ENCODE data around the gene ARHGAP45. TPM values are rescaled to one million over a fixed set of nuclear protein-coding genes. Genes with fewer than 3 reads are reported as not detected.
"Not testable (repeated sequence)": the region's sequence is repeated elsewhere in the genome, so short reads cannot be mapped to it uniquely, and the experiment has no call there.

The ARHGAP45 gene
- total RNA-seq, 1 donor from 2014 or later = 5.1 TPM

DNA sequence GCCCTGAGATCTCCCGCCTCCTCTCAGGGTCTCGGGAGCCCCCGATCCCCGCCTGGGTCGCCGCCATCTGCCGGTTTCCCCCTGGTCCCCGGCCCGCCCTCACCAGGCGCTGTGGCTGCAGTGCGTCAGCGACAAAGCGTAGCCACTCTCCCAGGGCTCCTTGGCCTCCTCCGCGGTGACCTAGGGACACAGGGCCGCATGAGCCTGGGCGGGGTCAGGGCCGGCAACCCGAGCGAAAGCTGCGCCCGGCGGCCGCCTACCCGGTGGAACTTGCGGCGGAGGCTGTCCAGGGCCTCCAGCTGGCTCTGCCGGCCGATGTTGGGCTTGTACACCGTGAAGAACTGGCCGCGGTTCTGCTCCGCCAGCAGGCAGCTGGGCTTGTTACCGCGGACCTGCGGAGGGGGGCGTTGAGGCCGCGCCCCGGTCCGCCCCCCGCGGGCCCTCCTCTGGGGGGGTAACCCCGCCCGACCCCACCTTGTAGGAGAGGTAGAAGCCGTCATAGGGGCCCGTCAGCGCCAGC is 42.1 kb downstream of the ARHGAP45 start:
- DNase-seq (no peak), ATAC-seq (ENCODE audit: poor library complexity) (no peak)
- intact Hi-C loops (cut with DNase I) = no loop called here

GRCh38 chr19:1109697-1110671 is 43.0 kb downstream of the ARHGAP45 start:
- intact Hi-C loops (cut with DNase I) = loop anchor here (5.0 kb wide), 1 partner anchor 82 kb away; no protein-coding TSS in a partner anchor
- ATAC-seq (ENCODE audit: poor library complexity) (no peak), DNase-seq (no peak)

DNA sequence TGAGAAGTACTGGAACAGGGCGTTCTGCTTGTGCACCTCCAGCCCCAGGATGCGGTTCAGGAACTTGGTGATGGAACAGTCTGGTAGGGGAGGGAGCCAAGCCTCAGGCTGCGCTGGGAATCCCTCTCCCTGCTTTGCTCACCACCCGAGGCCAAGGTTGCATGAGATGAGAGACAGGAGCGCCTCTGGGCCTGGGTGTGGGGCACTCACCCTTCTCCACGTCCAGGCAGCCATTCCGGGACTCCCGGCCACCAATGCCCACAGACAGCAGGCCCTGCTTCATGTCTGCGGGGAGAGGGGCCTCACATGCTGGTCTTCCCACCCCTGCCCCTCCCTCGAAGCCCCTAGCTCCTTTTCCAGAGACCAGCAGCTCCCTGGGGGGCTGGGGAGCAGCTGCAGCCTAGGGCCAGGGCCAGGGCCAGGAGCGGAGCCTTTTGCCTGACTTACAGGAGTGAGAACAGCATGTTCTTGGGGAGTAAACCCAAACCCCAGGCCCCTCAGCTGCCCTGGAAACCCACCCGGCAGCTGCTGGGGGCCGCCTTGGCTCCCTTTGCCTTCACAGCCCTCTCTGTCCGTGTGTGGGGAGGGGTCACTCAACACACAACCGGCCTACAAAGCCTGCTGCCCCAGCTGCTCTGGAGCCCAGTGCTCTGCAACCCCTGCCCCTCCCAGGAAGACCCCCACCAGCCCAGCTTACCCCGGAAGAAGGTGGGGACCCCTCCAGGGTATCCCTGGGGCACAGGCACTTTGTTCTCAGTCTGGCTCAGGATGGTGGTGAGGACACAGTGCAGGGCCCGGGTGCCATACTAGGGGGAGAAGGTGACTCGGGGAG is 44.1 kb downstream of the ARHGAP45 start:
- intact Hi-C loops (cut with DNase I) = loop anchor here (5.0 kb wide), 1 partner anchor 81 kb away; no protein-coding TSS in a partner anchor
- ATAC-seq (ENCODE audit: poor library complexity) (no peak), DNase-seq (no peak)

DNA sequence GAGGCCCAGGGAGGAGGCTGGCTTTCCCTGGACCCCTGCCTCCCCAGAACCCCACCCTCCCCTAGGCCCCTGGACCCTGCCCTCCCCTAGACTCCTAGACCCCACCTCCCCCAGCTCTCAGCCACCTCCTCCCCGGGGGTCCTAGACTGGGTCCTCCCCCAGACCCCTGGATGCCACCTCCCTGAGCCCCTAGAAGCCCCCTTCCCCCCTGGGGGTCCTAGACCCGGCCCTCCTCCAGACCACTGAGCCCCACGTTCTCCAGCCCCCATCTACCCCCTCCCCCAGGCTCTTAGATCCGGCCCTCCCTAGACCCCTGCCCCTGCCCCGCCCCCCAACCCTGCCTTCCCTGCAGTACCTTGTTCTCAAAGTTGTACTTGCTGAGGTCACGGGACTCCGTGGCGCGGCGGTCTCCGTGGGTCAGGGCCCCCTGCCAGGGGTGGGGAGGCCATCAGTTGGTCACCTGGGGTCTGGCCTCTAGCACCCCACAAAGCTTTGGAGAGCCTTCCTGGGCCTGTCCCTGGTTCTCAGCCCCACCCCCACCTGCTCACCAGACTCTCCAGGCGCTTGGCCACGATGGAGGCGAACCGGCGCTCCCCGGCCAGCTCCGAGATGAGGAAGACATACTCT is 44.8 kb downstream of the ARHGAP45 start:
- intact Hi-C loops (cut with DNase I) = loop anchor here (5.0 kb wide), 1 partner anchor 81 kb away; no protein-coding TSS in a partner anchor
- ATAC-seq (ENCODE audit: poor library complexity) (no peak), DNase-seq (no peak)

DNA sequence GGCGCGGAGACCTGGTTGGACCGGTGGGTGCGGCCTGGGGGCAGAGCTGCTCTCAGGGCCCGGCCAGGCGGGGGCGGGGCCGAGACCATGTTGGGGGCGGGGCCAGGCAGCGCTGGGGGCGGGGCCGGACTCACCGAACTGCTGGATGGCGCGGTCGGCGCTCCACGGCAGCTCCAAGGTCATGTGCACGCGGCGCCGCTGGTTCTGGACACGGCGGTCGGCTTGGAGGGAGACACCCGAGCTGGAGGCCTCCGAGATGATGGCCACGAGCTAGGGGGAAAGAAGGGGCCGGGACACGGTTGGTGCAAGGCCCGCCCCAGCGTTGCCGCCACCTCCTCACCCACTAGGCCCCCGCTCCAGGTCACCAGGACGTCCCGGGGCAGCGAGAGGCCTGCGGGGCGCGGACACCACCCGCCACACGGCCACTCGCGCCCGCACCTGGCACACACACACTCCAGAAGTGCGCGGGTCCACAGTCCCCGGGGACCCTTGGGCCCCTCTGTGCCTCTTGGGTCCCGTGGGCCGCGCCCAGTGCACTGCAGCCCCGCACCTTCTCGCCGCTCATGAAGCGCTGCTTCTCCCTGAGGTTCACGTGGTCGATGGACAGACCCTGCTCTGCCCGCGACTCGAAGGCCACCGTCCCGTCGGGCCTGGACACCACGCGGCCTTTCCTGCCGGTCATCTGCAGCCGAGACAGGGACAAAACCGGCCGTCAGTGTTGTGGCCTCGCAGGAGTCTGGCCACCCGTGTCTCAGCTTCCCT is 45.5 kb downstream of the ARHGAP45 start:
- peak; percentile 48 for ATAC-seq (ENCODE audit: poor library complexity)
- intact Hi-C loops (cut with DNase I) = loop anchor here (5.0 kb wide), 1 partner anchor 80 kb away; no protein-coding TSS in a partner anchor
- no peak for DNase-seq

DNA sequence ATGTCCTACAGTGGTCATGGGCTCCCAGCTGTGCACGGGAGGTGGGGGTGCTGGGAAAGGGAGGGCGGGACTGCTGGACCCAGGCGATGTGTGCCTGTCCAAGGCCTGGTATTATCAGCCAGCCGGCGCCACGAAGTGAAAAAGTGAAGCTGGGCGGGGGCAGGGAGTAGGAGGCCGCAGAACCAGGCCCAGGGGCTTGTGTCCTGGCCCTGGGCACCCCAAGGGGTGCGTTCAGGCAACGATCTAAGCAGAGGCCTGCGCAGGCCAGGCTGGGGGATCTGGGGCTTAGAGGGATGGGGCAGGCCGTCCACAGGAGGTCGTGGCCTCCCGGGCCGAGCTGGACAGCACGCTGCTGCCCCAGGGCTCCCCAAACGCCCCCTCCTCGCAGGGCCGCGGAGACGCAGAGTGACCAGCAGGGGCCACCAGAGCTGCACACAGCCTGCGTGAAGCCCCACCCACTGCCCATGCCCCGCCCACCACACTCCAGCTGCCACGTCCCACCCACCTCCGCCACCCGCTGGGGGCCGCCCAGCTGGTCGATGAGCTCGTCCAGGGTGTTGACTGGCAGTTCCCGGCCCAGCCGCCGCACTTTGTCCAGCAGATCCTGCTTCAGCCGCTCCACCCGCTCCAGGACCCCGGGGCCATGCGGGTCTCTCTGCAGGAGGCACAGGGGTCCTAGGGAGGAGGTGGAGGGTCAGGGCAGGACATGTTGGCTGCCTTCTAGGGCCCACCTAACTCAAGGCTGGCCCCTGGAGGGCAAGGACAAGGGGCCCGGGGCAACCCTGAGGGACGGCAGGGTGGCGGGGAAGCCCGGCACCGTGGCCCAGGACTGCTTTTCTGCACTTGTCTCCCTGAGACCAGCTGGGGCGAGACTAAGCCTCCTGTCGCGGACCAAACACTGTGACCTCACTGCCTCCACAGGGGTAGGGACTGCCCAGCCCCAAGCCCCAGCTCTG is 46.3 kb downstream of the ARHGAP45 start:
- DNase-seq (peak; percentile 98), ATAC-seq (ENCODE audit: poor library complexity) (peak; percentile 91)
- intact Hi-C loops (cut with DNase I) = loop anchor here (5.0 kb wide), 1 partner anchor 79 kb away; no protein-coding TSS in a partner anchor

GRCh38 chr19:1113986-1114483 is 47.1 kb downstream of the ARHGAP45 start:
- no peak for DNase-seq
- intact Hi-C loops (cut with DNase I) = loop anchor here (5.0 kb wide), 1 partner anchor 78 kb away; no protein-coding TSS in a partner anchor

GRCh38 chr19:1114728-1115127 is 47.8 kb downstream of the ARHGAP45 start:
- intact Hi-C loops (cut with DNase I) = loop anchor here (5.0 kb wide), 1 partner anchor 78 kb away; no protein-coding TSS in a partner anchor
- not testable (repeated sequence) for DNase-seq; ATAC-seq (ENCODE audit: poor library complexity)

More at GRCh38 chr19:1113986-1114483, 47.1 kb downstream of the ARHGAP45 start:
- no peak for ATAC-seq (ENCODE audit: poor library complexity)

DNA sequence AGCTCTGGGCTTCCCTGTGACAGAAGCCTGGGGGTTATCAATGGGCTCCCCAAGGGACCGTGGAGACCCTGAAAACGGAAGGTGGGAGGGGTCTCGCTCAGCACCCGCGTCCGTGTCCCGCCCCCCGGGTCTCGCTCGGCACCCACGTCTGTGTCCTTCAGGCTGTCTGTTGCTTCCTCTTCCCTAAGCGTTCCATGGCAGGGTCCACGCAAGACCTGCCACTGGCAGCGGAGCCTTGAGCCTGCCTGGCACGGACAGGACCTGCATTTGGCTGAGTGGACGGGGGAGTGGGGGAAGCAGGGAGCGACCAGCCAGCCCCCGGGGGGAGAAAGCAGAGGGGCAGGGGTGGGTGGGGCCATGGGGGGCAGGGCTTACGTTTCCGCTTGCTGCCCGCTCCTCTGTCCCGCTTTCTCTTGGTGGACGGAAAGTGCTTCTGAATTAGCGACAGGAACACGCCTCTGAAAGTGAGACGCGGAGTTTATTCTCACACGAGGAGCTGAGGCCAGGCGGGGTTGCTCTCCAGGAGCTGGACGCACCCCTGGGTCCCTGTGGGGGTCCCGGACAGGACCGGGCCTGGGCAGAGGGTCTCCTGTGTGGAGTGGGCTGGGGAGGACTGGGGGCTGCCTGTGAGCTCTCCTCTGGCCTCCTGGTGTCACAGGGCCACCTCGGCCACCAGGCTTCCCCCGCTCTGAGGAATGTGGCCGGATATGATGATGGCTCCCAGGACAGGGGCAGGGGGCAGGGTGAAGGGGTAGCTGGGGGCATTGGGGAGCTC is 48.9 kb downstream of the ARHGAP45 start:
- no peak for DNase-seq
- no peak for ATAC-seq (ENCODE audit: poor library complexity)
- intact Hi-C loops (cut with DNase I) = no loop called here

- ATAC-seq (ENCODE audit: poor library complexity) = no peak
- DNase-seq = no peak
- intact Hi-C loops (cut with DNase I) = no loop called here
These were observed 50.0 kb downstream of the ARHGAP45 start for GRCh38 chr19:1116726-1117581.

DNA sequence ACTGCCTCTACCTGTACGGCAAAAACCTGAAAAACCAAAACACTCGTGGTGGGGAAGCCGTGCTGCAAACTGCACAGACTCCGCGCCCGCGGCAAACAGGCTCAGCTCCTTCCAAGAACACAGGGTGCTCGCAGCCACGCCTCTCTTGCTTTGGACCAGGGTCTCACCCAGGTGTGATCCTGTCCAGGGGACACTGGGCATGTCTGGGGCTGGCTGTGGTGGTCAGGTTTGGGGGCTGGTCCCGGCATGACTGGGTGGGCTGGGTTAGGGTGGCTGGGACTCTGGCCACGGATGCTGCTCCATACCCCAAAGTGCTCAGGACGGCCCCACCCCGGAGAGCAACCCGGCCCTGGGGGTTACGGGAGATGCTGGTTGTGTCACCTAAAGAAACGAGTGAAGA is 50.7 kb downstream of the ARHGAP45 start:
- ATAC-seq (ENCODE audit: poor library complexity) (no peak), DNase-seq (no peak)
- intact Hi-C loops (cut with DNase I) = no loop called here

GRCh38 chr19:1118999-1119398 is 52.0 kb downstream of the ARHGAP45 start:
- ATAC-seq (ENCODE audit: poor library complexity) (no peak), DNase-seq (no peak)
- intact Hi-C loops (cut with DNase I) = no loop called here

DNA sequence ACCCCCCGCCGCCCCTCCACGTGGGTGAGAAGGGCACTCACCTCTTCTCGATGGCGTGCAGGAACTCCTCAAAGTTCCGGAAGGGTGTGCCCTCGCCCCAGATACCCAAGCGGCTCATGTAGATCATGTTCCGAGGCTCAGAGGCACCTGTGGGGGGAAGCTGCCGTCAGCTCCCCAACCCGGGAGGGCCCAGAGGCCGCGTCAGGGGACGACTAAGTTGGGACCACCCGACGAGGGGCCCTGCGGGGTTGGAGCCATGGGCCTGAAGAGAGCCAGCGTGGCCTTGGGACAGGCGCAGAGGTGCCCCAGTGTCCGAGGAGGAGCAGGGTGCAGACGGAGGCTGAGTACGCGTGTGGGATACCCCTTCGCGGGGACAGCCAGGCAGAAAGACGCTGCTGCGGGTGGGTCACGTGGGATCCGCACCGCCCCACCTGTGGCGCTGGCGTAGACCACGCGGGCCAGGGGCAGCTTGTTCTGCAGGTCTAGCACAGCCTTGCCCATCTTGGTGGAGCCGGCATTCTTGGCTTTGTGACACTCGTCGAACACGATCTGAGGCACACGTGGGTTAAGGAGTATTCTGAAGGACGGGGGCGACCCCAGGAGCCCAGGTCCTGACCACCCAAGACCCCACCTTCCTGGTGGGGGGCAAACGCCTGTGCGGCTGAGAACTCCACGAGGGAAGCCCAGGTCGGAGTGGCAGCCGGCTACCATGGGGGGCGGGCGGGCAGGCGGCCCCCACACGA is 52.7 kb downstream of the ARHGAP45 start:
- no peak for ATAC-seq (ENCODE audit: poor library complexity)
- intact Hi-C loops (cut with DNase I) = no loop called here

GRCh38 chr19:1121395-1121794 is 54.4 kb downstream of the ARHGAP45 start:
- intact Hi-C loops (cut with DNase I) = no loop called here
- ATAC-seq (ENCODE audit: poor library complexity) = no peak
- DNase-seq = no peak

More for the DNA sequence above, 52.7 kb downstream of the ARHGAP45 start:
- no peak for DNase-seq

Data from Right ventricle myocardium superior (tissue), 1 donor.